ENCODE data around the gene SCT.

The SCT gene

GRCh38 chr11:630871-631270 is 3.9 kb upstream of the SCT start:
- WGBS, 2 experiments (ENCODE audit: insufficient coverage in 2 of 2): 81 to 100% methylated on average over 1 to 4 of the region's 5 CpGs
- Histone ChIP-seq H3K36me3 (ENCODE audit: control insufficient read depth, insufficient read depth, low read length) (no peaks in the 10 kb centered on the region), H3K9me3 (ENCODE audit: control insufficient read depth, low read length) (no peaks in the 10 kb centered on the region), H3K4me3 (ENCODE audit: extremely low read depth, insufficient read depth, low read length, poor library complexity, severe bottlenecking) (no peak overlapping the region), H3K4me1 (ENCODE audit: control insufficient read depth, insufficient read depth, low read length, poor library complexity, severe bottlenecking) (peaks cover 8% of the 10 kb centered on the region), H3K27ac (ENCODE audit: low read depth, low read length, severe bottlenecking) (no peak overlapping the region)

DNA sequence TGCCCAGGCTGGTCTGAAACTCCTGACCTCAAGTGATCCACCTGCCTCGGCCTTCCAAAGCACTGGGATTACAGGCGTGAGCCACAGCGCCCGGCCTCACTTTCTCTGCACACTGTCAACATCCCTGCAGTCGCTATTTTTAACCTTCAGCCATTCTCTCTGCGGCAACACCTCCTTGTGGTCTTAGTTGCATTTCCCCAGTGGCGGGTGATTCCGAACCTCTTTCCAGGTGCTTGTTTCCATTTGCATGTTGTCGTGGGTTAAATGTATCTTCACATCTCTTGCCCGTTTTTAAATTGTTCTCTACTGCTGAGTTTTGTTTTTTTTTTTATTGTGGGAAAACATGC is 2.2 kb upstream of the SCT start:
- 56 to 66% methylated on average over 6 of the region's 10 CpGs for WGBS, 2 experiments (ENCODE audit: insufficient coverage in 2 of 2)
- Histone ChIP-seq H3K4me3 (ENCODE audit: extremely low read depth, insufficient read depth, low read length, poor library complexity, severe bottlenecking) (no peak overlapping the region), H3K27ac (ENCODE audit: low read depth, low read length, severe bottlenecking) (peak overlapping the region; percentile 59)

DNA sequence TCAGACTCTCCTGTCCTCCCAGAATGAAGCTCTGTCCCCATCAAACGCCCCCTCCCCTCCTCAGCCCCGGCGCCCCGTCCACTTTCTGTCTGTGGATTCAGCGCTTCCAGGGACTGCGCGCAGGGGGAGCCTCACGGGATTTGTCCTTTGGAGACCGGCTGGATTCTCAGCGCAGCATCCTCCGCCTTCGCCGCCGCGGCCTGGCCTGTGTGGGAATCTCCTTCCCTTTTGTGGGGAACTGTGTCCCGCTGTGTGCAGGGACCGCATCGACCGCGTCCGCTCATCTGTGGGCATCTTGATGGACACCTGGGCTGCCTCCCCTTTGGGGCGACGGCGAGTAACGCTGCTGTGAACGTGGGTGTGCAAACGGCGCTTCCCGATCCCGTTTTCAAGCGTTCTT is 1.1 kb upstream of the SCT start:
- no peak overlapping the region for H3K4me3 ChIP-seq (ENCODE audit: extremely low read depth, insufficient read depth, low read length, poor library complexity, severe bottlenecking)
- H3K36me3 ChIP-seq (ENCODE audit: control insufficient read depth, insufficient read depth, low read length): no peaks in the 10 kb centered on the region
- WGBS, 2 experiments (ENCODE audit: insufficient coverage in 2 of 2): 91 to 96% methylated on average over 24 to 30 of the region's 31 CpGs
- H3K9me3 ChIP-seq (ENCODE audit: control insufficient read depth, low read length): no peaks in the 10 kb centered on the region
- H3K27ac ChIP-seq (ENCODE audit: low read depth, low read length, severe bottlenecking): no peak overlapping the region
- peaks cover 10% of the 10 kb centered on the region for H3K4me1 ChIP-seq (ENCODE audit: control insufficient read depth, insufficient read depth, low read length, poor library complexity, severe bottlenecking)

More for the DNA sequence above, 2.2 kb upstream of the SCT start:
- Histone ChIP-seq H3K4me1 (ENCODE audit: control insufficient read depth, insufficient read depth, low read length, poor library complexity, severe bottlenecking) (peaks cover 8% of the 10 kb centered on the region), H3K9me3 (ENCODE audit: control insufficient read depth, low read length) (no peaks in the 10 kb centered on the region), H3K36me3 (ENCODE audit: control insufficient read depth, insufficient read depth, low read length) (no peaks in the 10 kb centered on the region)

DNA sequence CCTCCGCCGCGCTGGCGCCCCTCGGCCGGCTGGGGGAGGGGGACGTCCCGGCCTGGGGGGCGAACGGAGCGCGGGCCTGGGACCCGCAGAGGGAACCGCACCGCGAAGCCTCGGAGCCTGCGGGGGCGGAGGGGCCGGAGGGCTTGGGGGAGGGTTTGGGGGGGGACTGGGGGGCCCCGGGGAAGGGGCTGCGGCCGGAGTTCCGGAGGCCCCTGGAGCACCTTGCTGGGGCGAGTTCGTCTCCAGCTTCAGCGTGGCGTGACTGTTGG is 261 bp upstream of the SCT start:
- Histone ChIP-seq H3K4me1 (ENCODE audit: control insufficient read depth, insufficient read depth, low read length, poor library complexity, severe bottlenecking) (peaks cover 10% of the 10 kb centered on the region), H3K4me3 (ENCODE audit: extremely low read depth, insufficient read depth, low read length, poor library complexity, severe bottlenecking) (no peak overlapping the region), H3K36me3 (ENCODE audit: control insufficient read depth, insufficient read depth, low read length) (no peaks in the 10 kb centered on the region), H3K9me3 (ENCODE audit: control insufficient read depth, low read length) (no peaks in the 10 kb centered on the region), H3K27ac (ENCODE audit: low read depth, low read length, severe bottlenecking) (no peak overlapping the region)
- WGBS, 2 experiments (ENCODE audit: insufficient coverage in 2 of 2): 66 to 79% methylated on average over 4 of the region's 28 CpGs

GRCh38 chr11:625636-626268 is 1.2 kb downstream of the SCT start:
- WGBS, 2 experiments (ENCODE audit: insufficient coverage in 2 of 2): 85 to 88% methylated on average over 16 to 17 of the region's 22 CpGs
- H3K36me3 ChIP-seq (ENCODE audit: control insufficient read depth, insufficient read depth, low read length): no peaks in the 10 kb centered on the region
- H3K9me3 ChIP-seq (ENCODE audit: control insufficient read depth, low read length): no peaks in the 10 kb centered on the region
- H3K4me1 ChIP-seq (ENCODE audit: control insufficient read depth, insufficient read depth, low read length, poor library complexity, severe bottlenecking): peaks cover 10% of the 10 kb centered on the region
- no peak overlapping the region for H3K4me3 ChIP-seq (ENCODE audit: extremely low read depth, insufficient read depth, low read length, poor library complexity, severe bottlenecking)
- no peak overlapping the region for H3K27ac ChIP-seq (ENCODE audit: low read depth, low read length, severe bottlenecking)

DNA sequence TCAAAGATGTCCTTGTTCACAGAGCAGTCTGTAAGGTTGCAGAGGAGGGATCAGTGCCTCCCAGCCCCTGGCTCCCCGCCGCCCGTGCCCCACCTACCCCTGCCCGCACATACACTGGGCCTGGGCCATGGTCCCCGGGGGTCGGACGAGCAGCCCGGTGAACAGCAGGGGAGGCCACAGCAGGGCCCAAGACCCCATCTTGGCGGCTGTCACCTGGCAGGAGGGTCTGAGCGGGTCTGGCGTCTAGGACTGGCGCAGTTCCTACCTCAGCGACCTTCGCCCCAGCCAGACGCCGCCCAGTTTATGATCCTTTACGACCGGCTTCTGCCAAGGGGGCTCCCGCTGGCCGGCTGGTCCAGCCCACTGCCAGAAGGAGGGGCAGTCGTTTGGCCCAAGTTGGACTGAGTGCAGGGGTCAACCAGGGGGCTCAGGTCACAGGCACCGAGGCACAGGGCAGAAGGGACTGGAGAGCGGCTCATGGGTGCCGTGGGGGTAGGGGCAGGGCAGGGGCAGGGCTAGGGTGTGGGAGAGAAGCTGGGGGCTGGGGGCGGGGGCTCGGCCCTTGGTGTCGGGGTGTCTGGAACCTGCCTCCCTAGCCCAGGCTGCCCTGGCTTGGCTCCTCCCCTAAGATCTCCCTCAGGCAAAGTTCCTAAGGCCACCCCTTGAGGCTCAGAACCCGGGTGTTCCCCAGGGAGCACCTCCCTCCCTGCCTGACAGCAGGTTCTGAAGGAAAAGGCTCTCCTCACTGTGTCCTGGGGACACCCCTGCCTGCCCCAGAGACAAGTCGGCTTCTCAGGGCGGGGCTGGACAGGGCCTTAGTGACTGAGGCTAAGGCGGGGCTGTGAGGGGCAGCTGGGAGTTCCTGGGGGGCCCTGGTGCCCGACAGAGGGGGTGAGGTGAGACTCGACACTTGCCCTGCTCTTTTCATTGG is 2.0 kb downstream of the SCT start, which contains the start of gene CDHR5:
CDHR5 (minus strand) TSS at position 251 of the 931 bp plus-strand sequence; CDS start at position 198, 53 bp downstream.
- 85 to 96% methylated on average over 23 to 28 of the region's 33 CpGs for WGBS, 2 experiments (ENCODE audit: insufficient coverage in 2 of 2)
- Histone ChIP-seq H3K4me1 (ENCODE audit: control insufficient read depth, insufficient read depth, low read length, poor library complexity, severe bottlenecking) (peaks cover 10% of the 10 kb centered on the region), H3K27ac (ENCODE audit: low read depth, low read length, severe bottlenecking) (no peak within 1 kb of the TSS), H3K4me3 (ENCODE audit: extremely low read depth, insufficient read depth, low read length, poor library complexity, severe bottlenecking) (no peak within 1 kb of the TSS), H3K36me3 (ENCODE audit: control insufficient read depth, insufficient read depth, low read length) (no peaks in the 10 kb centered on the region), H3K9me3 (ENCODE audit: control insufficient read depth, low read length) (no peaks in the 10 kb centered on the region)

DNA sequence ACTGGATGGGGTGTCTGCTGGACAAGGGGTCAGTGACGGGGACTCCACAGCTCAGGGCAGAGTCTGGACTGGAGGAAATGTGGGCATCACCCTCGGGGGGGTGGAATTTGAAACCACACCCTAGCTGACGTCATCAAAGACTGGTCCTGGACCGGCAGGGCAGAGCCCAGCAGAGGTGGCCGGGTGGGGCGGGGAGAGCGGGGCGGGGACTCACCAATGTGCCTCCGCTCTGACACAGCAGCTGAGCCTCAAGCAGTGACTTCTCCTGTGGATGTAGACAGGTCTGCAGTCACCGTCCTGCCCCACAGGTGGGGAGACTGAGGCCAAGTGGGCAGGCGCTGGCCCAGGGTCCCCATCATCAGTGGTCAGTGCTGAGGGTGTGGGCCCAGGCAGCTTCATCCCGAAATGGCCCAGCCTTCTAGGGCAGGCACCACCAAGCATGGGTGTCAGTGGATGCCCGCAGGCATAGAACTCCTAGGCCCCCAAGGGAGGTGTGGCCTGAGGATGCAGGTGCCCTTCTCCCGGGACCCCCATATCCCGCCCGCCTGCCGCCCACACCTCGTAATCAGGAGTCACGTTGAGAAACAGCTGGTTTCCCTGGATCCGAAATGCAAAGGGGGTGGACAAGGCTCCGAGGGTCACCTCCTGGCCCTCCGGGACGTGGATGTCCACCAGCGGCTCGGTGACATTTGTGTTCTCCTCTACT is 2.8 kb downstream of the SCT start:
- Histone ChIP-seq H3K36me3 (ENCODE audit: control insufficient read depth, insufficient read depth, low read length) (no peaks in the 10 kb centered on the region), H3K4me1 (ENCODE audit: control insufficient read depth, insufficient read depth, low read length, poor library complexity, severe bottlenecking) (peaks cover 8% of the 10 kb centered on the region), H3K27ac (ENCODE audit: low read depth, low read length, severe bottlenecking) (no peak overlapping the region), H3K9me3 (ENCODE audit: control insufficient read depth, low read length) (no peaks in the 10 kb centered on the region), H3K4me3 (ENCODE audit: extremely low read depth, insufficient read depth, low read length, poor library complexity, severe bottlenecking) (no peak overlapping the region)
- WGBS, 2 experiments (ENCODE audit: insufficient coverage in 2 of 2): 90 to 92% methylated on average over 25 of the region's 25 CpGs

DNA sequence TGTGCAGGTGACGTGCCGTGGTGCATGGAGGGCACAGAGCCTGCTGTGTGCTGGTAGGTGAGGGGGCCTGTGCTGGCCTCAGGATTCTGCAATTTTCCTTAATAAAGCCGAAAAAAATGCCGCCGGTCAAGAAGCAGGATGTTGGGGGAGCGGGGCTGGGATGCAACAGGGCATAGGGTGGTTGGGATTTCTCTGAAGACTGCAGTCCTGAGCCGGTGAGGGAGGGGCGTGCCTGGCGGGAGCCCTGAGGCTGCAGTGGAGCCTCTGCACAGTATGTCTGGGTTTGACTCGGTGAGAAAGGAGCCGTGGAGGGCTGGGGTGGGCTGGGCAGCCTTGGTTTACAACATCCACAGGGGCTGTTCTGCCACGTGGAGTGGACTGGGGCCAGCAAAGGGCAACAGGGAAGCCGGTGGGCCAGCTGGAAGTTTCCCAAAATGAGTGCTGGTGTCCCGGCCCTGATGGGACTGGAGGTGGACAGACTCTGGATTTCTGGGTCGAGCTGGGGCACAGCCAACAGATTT is 3.6 kb downstream of the SCT start:
- WGBS, 2 experiments (ENCODE audit: insufficient coverage in 2 of 2): 82 to 86% methylated on average over 13 to 15 of the region's 15 CpGs
- H3K27ac ChIP-seq (ENCODE audit: low read depth, low read length, severe bottlenecking): no peak overlapping the region

GRCh38 chr11:621838-622237 is 5.1 kb downstream of the SCT start:
- WGBS, 2 experiments (ENCODE audit: insufficient coverage in 2 of 2): 95 to 96% methylated on average over 20 to 27 of the region's 27 CpGs
- peaks cover 2% of the 10 kb centered on the region for H3K4me1 ChIP-seq (ENCODE audit: control insufficient read depth, insufficient read depth, low read length, poor library complexity, severe bottlenecking)
- no peaks in the 10 kb centered on the region for H3K9me3 ChIP-seq (ENCODE audit: control insufficient read depth, low read length)
- H3K36me3 ChIP-seq (ENCODE audit: control insufficient read depth, insufficient read depth, low read length): peaks cover 5% of the 10 kb centered on the region
- H3K4me3 ChIP-seq (ENCODE audit: extremely low read depth, insufficient read depth, low read length, poor library complexity, severe bottlenecking): no peak overlapping the region
- H3K27ac ChIP-seq (ENCODE audit: low read depth, low read length, severe bottlenecking): no peak overlapping the region

More for the DNA sequence above, 3.6 kb downstream of the SCT start:
- Histone ChIP-seq H3K36me3 (ENCODE audit: control insufficient read depth, insufficient read depth, low read length) (no peaks in the 10 kb centered on the region), H3K9me3 (ENCODE audit: control insufficient read depth, low read length) (no peaks in the 10 kb centered on the region), H3K4me1 (ENCODE audit: control insufficient read depth, insufficient read depth, low read length, poor library complexity, severe bottlenecking) (peaks cover 2% of the 10 kb centered on the region), H3K4me3 (ENCODE audit: extremely low read depth, insufficient read depth, low read length, poor library complexity, severe bottlenecking) (no peak overlapping the region)

- peaks cover 6% of the 10 kb centered on the region for H3K4me1 ChIP-seq (ENCODE audit: control insufficient read depth, insufficient read depth, low read length, poor library complexity, severe bottlenecking)
- WGBS, 2 experiments (ENCODE audit: insufficient coverage in 2 of 2): 89 to 91% methylated on average over 36 to 44 of the region's 45 CpGs
- H3K9me3 ChIP-seq (ENCODE audit: control insufficient read depth, low read length): no peaks in the 10 kb centered on the region
- H3K4me3 ChIP-seq (ENCODE audit: extremely low read depth, insufficient read depth, low read length, poor library complexity, severe bottlenecking): no peak overlapping the region
- H3K27ac ChIP-seq (ENCODE audit: low read depth, low read length, severe bottlenecking): no peak overlapping the region
- H3K36me3 ChIP-seq (ENCODE audit: control insufficient read depth, insufficient read depth, low read length): peaks cover 5% of the 10 kb centered on the region
These were observed 5.8 kb downstream of the SCT start for GRCh38 chr11:620935-621814.
